GM19397 (cell line): Measurements from ENCODE around the gene ACTL10.
A peak's percentile ranks its signal among the peaks of the same experiment; 100 is the strongest.
"Not testable (repeated sequence)": the region's sequence is repeated elsewhere in the genome, so short reads cannot be mapped to it uniquely, and the experiment has no call there.

Experiments used
- ATAC-seq: cut with Tn5 transposase; IDR thresholded peaks from one replicate; pipeline ENCODE4 v1.9.1; 2021; ENCODE audit warnings: mild to moderate bottlenecking, moderate library complexity; ENCODE audit not compliant: unreplicated experiment

Gene ACTL10

DNA sequence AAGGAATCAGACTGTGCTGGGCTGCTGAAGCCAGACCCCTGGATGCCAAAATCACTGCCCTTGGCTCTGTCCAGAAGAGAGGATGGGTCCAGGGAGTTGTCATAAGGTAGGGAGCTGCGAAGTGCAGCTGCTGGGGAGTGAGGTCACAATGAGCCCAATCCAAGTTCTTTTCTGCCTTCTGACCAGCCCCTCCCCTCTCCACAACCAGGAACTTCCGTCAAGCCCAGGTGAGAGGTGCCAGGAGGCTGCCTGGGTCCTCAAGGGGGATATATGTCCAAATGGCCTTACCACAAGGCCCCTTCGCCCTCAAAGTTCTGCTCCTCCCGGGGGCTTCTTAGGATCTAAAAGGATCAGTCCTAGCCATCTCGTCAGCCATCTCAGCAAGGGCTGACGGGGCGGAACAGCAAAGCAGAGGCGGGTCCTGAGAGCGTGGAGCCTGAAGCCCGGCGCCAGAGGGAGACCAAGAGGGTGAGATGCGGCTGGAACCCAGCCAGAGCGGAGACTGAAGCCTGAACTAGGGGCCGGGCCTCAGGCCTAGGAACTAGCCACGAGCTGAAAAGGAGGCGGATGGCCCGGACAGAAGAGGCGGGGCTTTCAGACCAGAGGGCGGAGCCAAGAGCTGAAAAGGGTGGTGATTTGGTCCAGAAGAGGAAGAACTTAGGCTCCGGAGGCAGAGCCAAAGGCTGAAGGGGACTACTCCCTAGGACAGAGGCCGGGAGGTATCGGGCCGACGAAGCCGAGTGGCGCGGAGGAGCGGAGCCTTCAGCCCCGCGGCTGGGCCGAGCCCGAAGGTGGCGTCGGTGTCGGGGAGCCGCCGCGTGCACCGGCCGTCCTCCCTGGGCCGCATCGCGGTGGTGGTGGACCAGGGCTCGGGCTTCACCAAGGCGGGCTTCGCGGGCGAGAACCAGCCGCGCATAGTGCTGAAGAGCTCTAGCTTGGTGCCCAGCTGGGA lies at the start of gene ACTL10:
ACTL10 (plus strand) TSS at position 651 of the 952 bp plus-strand sequence. CDS start 555 bp downstream, outside the sequence.
- ATAC-seq = peak; percentile 62

DNA sequence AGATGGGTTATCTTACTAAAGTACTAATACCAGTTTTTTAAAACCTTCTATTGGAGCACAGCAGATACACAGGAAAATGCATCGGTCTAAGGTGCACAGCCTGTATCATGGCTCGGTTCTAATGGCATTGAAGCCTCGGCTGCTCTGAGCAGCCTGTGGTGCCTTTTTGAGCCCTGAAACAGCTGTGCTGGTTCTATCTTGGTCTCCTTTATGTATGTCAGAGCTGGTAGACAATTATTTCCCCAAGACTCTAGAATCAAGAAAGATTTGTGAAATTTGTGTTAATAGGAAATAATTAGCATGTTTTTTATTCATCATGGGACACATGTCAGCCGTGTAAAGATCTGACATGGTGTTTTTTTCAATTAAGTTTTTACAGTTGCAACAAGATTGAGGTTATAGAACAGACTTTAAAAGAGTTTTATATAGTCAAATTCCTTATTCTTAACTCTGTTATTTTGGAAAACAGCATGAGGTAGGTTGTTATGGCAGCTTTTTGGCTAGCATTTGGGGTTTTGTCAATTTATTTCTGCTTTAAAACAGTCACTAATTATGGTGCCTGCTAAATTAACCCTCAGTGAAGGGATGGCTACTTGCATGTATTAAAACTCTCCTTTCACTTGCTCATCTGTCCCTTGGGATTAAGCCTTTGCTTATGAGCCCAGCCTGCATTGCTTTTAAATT lies 44.9 kb upstream of the ACTL10 start:
- ATAC-seq = no peak

DNA sequence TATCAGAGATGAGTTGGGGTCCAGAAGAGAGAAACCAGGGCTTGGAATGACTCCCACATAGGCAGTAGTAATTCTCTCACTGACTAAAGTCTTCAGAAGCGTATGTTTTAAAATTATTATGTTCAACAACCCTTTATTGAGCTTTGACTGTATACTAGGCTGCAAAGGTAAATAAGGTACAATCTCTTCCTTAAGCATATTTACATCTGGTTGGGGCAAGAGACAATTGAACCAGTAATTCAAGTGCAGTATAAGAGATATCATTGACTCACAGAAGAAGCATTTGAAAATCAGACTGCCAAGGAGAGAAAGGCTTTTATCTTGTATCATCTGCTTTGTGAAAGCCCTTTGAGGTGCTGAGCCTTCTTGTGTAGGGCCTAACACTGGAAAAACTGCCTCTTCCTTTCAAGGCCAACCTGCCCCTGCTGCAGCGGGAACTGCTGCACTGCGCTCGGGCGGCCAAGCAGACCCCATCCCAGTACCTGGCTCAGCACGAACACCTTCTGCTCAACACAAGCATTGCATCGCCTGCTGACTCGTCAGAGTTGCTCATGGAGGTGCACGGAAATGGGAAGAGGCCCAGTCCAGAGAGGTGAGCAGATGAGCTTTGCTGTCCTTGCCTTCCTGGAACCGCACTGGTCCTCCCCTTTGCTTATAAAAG lies 43.9 kb upstream of the ACTL10 start:
- ATAC-seq = no peak

DNA sequence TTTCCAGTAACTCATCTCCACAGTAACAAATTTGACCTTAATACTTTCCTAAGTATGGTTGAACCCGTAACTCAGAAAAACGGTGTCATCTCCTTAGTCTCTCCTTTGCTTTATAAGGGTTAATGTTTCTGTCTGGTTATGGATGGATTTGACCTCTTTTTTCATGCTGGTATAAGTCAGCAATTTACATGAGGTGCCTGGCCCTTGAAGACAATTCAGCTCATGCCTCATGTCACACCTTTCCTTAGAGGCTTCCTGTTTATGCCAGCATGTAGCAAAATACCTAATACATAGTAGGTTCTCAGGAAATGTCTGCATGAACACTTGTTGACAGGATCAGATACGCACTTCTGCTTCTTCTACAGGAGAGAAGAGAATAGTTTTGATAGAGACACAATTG lies 42.3 kb upstream of the ACTL10 start:
- ATAC-seq = no peak

DNA sequence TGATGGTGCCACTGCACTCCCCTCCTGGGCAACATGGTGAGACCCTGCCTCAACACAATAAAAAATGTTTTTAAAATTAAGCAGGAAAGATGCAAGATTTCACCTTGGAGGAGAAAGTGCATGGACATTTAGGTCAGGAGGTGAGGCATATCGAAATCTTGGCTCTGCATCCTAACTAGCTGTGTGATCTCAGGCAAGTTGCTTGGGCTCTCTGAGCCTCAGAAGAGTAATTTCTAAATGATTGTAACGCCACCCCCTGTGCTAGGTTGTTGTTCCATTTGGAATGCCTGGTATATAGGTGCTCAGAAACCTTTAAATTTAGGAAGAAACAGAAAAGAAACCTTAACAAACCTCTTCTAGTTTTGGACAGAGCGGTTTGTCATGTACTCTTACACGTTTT lies 40.6 kb upstream of the ACTL10 start:
- ATAC-seq = no peak

DNA sequence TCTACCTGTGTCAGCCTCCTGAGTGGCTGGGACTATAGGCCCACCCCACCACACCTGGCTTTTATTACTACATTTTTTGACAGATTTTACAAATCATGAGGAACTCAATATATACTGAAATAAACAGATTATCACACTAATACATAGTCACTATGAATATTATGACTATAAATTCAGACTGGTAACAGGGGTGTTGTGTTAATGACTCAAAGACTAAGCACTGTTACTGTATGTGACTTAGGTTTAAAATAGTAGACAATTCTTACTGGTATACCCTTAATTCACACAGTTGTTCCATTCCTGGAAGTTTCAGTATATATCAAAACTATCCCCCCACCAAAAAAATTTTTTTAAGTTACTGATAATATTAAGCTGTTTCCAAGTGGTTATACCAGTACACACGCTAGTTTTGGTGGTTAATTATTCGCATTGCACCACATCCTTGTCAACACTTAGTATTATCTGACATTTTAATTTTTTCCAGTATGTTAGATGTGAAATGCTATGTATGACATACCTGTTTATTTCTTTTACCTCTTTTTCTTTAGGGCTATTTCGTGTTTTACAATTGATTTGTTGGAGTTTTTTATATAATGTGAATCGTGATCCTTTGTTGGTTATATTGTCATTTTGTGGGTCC lies 39.0 kb upstream of the ACTL10 start:
- ATAC-seq = no peak

DNA sequence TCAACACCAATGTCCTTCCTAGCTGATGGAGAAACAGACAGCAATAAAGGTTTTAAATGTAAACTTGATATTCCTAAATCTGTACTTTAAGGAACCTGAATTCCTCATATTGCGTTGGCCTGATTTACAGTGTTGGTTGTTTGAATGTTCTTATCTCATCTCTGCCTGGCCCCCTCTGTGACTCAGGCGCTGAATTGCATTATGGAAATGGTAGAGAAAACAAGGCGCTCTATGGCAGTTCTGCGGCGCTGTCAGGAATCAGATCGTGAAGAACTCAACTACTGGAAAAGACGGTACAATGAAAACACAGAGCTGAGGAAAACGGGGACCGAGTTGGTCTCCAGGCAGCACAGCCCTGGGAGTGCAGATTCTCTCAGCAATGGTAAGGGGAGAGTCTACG lies 37.2 kb upstream of the ACTL10 start:
- ATAC-seq = no peak

DNA sequence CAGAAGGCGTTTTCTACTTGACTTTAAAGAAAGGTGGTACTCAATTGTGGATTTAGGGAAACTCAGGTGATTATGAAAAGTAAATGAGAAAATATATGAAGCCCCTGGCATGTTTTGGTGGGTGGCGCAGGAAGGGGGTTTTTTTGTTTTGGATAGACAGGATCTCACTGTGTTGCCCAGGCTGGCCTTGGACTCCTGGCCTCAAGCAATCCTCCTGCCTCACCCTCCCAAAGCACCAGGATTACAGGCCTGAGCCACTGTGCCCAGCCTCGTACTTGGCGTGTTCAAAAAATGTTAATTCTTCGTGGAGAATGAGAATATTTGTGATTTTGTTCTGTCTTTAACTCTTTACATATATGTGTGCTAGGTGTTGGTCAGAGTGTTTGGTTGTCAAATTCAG lies 36.8 kb upstream of the ACTL10 start:
- no peak for ATAC-seq

DNA sequence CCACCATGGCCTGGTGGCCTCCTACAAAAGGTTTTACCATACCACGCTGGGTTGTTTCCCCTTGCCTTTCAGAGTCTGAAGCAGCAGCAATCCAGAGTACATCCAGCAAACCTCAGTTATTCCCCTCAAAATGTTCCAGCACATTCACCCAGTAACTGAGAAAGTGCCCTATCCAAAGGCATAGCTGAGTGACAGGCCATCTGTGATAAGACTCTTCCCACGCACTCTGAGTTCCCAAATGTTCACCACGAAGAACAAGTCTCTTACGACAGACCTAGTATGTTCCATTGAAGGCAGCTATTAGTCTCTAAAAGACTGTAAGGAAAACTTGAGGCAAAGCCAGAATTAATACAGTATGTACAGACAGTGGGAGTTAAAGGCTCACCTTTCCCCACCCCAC lies 36.2 kb upstream of the ACTL10 start:
- no peak for ATAC-seq

DNA sequence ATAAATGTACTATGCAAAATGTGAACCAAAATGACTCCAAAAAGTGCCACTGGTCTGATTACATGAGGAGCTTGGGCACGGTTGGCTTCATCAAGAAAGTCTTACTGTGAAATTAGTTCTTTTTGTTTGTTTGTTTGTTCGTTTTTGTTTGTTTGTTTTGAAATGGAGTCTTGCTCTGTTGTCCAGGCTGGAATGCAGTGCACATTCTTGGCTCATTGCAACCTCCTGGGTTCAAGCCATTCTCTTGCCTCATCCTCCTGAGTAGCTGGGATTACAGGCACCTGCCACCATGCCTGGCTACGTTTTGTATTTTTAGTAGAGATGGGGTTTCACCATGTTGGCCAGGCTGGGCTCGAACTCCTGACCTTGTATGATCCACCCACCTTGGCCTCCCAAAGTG lies 34.8 kb upstream of the ACTL10 start:
- ATAC-seq = not testable (repeated sequence)

DNA sequence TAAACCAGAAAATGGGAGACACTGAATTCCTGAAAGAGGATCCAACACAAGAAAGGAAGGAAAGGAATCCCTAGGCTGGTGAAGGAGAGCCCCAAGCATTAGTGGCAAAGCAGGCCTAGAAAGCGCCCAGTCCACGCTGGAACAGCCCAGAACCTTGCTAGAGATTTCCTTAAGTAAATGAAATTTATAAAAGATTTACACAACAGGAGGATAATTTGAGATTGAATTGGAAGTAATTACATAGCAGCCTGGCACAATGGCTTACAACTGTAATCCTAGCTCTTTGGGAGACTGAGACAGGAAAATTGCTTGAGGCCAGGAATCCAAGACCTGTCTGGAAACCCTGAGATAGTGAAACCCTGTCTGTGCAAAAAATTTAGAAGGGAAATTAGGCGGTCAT lies 31.4 kb upstream of the ACTL10 start:
- no peak for ATAC-seq

DNA sequence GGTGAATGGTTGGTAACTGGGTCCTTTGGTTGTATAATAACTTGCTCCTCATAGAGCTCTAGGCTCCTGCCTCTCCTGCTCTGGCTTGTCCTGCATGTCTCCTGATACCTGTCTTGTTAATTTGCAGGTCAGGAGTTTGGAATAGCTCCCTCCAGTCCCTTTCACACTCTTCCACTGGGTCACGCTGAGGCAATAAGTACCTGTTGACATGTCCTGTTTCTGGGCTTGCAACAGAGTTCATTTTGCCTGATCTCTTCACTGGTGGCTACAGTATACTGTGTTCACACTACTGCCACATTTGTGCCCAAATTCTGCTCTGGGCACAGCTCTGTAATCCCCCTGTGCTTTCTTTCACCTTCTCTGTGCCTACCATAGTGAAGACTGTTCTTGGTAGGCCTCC lies 30.0 kb upstream of the ACTL10 start:
- ATAC-seq = no peak

DNA sequence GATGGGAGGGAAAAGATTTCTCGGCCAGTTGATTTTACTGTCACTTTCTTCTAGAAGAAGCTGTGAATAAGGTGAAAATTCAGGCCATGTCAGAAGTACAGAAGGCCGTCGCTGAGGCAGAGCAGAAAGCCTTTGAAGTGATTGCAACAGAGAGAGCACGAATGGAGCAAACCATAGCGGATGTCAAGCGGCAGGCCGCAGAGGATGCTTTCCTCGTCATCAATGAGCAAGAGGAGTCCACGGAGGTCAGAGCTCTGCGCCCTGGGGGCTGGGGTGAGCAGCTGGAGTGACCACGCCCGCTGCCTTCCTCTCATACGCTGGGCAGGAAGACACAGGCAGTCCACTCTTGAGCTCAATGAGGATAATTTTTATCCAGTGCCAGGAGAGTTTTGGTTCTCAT lies 26.5 kb upstream of the ACTL10 start:
- no peak for ATAC-seq

DNA sequence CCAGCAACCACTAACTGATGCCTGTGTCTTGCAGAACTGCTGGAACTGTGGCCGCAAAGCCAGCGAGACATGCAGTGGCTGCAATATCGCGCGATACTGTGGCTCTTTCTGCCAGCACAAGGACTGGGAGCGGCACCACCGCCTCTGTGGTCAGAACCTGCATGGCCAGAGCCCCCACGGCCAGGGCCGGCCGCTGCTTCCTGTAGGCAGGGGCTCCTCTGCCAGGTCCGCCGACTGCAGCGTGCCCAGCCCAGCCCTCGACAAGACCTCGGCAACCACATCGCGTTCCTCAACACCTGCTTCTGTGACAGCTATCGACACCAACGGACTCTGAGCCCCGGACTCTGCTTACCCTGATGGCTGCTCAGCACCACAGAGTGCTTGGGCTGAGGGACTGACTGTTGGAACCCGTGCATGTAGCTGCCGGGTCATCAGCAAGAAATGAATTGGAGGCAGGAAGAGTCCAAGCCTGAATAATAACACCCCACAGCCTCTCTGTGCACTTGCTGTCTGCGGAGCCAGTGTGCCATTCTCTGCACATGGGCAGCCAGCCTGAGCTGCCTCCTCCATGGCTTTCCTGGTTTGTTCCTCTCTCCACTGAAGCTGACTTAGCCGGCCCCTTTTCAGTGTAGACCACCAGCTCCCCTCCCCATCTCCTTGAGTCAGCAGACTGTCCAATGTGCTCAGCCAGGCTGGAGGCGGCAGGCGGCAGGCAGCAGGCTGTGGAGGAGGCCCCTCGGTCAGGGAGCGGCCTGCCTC lies 22.3 kb upstream of the ACTL10 start:
- ATAC-seq = no peak

DNA sequence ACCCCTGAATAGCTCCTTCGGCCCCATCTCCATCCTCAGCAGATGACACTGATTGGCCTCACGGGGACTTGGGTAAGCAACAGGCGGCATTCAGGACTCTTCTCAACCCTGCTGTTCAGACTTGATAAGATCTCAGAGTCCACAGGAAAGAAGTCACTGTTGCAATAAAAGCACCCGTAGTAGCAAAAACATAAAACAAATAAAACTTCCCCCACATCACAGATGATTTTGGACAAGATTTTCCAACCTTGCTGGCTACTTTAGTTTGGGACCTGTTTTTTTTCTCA lies 21.7 kb upstream of the ACTL10 start:
- no peak for ATAC-seq

DNA sequence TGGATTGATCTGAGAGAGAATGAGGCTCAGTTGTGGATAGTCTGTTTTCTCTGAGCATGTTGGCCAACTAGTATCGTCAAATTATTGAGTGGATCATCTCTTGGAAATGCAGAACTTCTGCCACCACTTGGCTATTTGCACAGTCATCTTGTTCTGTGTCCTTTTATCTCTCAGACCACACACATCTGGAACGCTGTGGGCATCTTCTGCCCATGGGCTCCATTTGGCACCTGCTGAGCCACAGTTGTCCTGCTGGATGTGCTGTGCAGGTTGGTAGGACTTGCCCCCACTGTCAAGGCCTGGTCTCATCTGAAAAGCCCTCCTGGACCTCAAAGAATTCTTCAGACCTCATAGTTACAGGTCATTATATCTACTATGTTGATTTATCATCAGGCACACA lies 21.3 kb upstream of the ACTL10 start:
- no peak for ATAC-seq

DNA sequence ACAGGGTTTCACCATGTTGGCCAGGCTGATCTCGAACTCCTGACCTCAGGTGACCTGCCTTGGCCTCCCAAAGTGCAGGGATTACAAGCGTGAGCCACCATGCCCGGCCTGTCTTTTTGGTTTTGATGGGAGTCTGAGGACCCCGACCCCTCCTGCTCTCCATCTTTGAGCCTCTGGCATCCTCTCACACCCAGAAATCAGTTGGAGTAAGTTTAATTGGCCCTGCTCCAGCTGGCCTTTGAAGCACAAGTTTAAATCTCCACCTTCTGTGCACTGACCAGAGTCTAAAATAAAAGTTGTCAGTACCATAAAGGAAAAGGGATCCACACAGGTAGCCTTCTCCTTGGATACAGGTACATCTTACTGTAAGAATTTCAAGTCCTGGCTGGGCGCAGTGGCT lies 20.6 kb upstream of the ACTL10 start:
- ATAC-seq = no peak

DNA sequence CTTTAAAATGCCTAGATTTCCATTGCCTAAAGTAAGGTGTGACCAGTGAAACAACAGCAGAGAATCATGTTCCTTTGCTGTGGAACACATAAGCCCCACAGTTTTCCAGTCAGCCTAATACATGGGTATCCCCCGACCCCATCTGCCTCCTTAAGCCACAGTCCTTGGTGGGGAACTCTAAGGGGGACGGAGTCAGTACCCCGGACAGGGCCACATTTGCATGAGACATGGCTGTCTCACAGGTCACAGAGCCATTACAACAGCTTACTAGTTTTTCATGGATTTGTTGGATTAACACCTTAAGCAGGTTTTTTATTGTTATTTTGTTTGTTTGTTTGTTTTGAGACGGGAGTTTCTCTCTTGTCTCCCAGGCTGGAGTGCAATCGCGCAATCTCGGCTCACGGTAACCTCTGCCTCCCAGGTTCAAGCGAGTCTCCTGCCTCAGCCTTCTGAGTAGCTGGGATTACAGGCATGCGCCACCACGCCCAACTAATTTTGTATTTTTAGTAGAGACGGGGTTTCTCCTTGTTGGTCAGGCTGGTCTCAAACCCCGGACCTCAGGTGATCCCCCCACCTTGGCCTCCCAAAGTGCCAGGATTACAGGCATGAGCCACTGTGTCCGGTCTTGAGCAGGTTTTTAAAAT lies 19.7 kb upstream of the ACTL10 start:
- not testable (repeated sequence) for ATAC-seq

DNA sequence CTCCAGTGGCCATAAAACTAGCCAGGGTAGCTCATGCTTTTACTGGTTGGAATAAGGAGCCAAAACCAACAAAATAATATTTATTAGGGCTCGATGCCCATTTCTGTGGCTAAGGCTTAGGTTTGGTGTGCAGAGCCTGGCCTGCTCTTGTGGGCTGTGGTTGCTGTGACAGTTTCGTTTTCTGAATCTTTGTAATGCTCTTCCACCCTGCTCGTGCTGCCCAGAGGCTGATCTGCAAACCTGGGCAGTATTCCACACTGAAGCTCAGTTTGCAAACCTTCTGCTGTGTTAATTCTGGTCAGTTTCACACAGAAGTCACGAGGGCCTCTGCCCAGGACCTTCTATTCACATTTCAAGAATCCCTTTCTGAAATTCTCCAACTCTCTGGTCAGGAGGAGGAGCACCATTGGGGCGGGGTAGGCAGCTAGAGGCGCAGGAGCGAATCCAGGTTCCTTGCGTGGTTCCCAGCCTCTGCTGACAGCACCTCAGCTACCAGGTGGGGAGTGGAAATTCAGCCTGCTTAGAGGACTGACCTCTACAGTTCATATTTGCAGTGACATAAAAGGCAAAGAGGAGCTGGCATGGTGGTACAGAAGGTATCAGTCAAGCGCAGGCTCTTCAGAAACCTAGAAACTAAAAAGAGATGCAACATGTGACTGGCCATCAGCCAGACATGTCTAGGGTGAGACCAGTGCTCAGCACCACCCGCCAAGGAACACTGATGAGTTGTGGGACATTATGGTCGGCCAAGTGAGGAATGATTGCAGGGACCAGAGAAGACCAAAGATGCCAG lies 18.9 kb upstream of the ACTL10 start:
- ATAC-seq = peak; percentile 62
